Stimulated activated CD4-positive, alpha-beta T cell treated with anti-CD3 and anti-CD28 coated beads, Interleukin-1b, Interleukin-23, amount 100 ng/mL, for 48 hours (primary cell): ENCODE results near the gene ZNF764.
A peak's percentile ranks its signal among the peaks of the same experiment; 100 is the strongest.

Source experiments
- DNase-seq: peaks from one replicate; pipeline ENCODE4 v3.0.0-alpha.2; 2020

The ZNF764 gene

GRCh38 chr16:30569746-30570635 lies 11.8 kb upstream of the ZNF764 start:
- DNase-seq: no peak

GRCh38 chr16:30569281-30569680 lies 11.1 kb upstream of the ZNF764 start:
- DNase-seq: no peak

GRCh38 chr16:30567991-30568638 lies 9.9 kb upstream of the ZNF764 start:
- peak; percentile 56 for DNase-seq

GRCh38 chr16:30567160-30567990 lies 9.2 kb upstream of the ZNF764 start:
- peak; percentile 81 for DNase-seq

GRCh38 chr16:30566531-30566930 lies 8.4 kb upstream of the ZNF764 start:
- DNase-seq: no peak

GRCh38 chr16:30565984-30566383 lies 7.8 kb upstream of the ZNF764 start:
- DNase-seq: no peak

- no peak for DNase-seq
Observed at GRCh38 chr16:30565526-30565925, 7.4 kb upstream of the ZNF764 start.

GRCh38 chr16:30562021-30562420 lies 3.8 kb upstream of the ZNF764 start:
- no peak for DNase-seq

GRCh38 chr16:30561089-30561816 lies 3.1 kb upstream of the ZNF764 start:
- no peak for DNase-seq

- no peak for DNase-seq
Observed at GRCh38 chr16:30559690-30560089, 1.5 kb upstream of the ZNF764 start.

GRCh38 chr16:30558789-30559377 lies 709 bp upstream of the ZNF764 start:
- DNase-seq: no peak

GRCh38 chr16:30557707-30557956 lies 542 bp downstream of the ZNF764 start:
- no peak for DNase-seq

GRCh38 chr16:30556125-30556473 lies 2.1 kb downstream of the ZNF764 start:
- no peak for DNase-seq

- no peak for DNase-seq
Observed at GRCh38 chr16:30555315-30556124, 2.7 kb downstream of the ZNF764 start.

GRCh38 chr16:30554557-30555314 lies 3.4 kb downstream of the ZNF764 start:
- DNase-seq: no peak

GRCh38 chr16:30553393-30553899 lies 4.7 kb downstream of the ZNF764 start:
- no peak for DNase-seq

GRCh38 chr16:30552956-30553355 lies 5.2 kb downstream of the ZNF764 start:
- DNase-seq: no peak

GRCh38 chr16:30551781-30552180 lies 6.4 kb downstream of the ZNF764 start:
- peak; percentile 65 for DNase-seq

- DNase-seq: no peak
Observed at GRCh38 chr16:30548416-30549253, 9.5 kb downstream of the ZNF764 start.

GRCh38 chr16:30546115-30546514 lies 12.1 kb downstream of the ZNF764 start:
- DNase-seq: no peak
